GM21381 (cell line): Measurements from ENCODE around the gene KLHL17.

Source experiments
- ATAC-seq: cut with Tn5 transposase; IDR thresholded peaks from one replicate; pipeline ENCODE4 v1.9.1; 2021; ENCODE audit warnings: mild to moderate bottlenecking, moderate library complexity; ENCODE audit not compliant: unreplicated experiment

Gene KLHL17

GRCh38 chr1:960363-961131, at the start of gene KLHL17:
KLHL17 (plus strand) TSS chr1:960584; CDS start chr1:960694, 110 bp downstream.
- peak; percentile 41 for ATAC-seq

- no peak for ATAC-seq
These were observed 49.3 kb upstream of the KLHL17 start for GRCh38 chr1:910881-911721.

- no peak for ATAC-seq
These were observed 48.3 kb upstream of the KLHL17 start for GRCh38 chr1:911875-912739.

- ATAC-seq: no peak
These were observed 47.6 kb upstream of the KLHL17 start for GRCh38 chr1:912740-913301.

GRCh38 chr1:913491-914130, 46.8 kb upstream of the KLHL17 start:
- ATAC-seq: no peak

GRCh38 chr1:914131-914890, 46.1 kb upstream of the KLHL17 start:
- ATAC-seq: no peak

- no peak for ATAC-seq
These were observed 45.5 kb upstream of the KLHL17 start for GRCh38 chr1:914891-915280.

GRCh38 chr1:915295-916172, 44.9 kb upstream of the KLHL17 start:
- no peak for ATAC-seq

- ATAC-seq: no peak
These were observed 44.0 kb upstream of the KLHL17 start for GRCh38 chr1:916173-917075.

GRCh38 chr1:917076-917459, 43.3 kb upstream of the KLHL17 start:
- ATAC-seq: no peak

GRCh38 chr1:917466-918091, 42.8 kb upstream of the KLHL17 start:
- no peak for ATAC-seq

GRCh38 chr1:918353-918752, 42.0 kb upstream of the KLHL17 start:
- no peak for ATAC-seq

GRCh38 chr1:918843-919242, 41.5 kb upstream of the KLHL17 start:
- no peak for ATAC-seq

GRCh38 chr1:919271-919872, 41.0 kb upstream of the KLHL17 start:
- ATAC-seq: no peak

GRCh38 chr1:920010-920409, 40.4 kb upstream of the KLHL17 start:
- no peak for ATAC-seq

- no peak for ATAC-seq
These were observed 39.9 kb upstream of the KLHL17 start for GRCh38 chr1:920521-920920.
